ENCODE data around the gene FOXD4L6. TPM values are rescaled to one million over a fixed set of nuclear protein-coding genes. Genes with fewer than 3 reads are reported as not detected.
"Not testable (repeated sequence)": the region's sequence is repeated elsewhere in the genome, so short reads cannot be mapped to it uniquely, and the experiment has no call there.

FOXD4L6 gene
- polyA plus RNA-seq (2013), result not detected

- H3K4me1 ChIP-seq (ENCODE audit: control extremely low read depth in 1 of 4, control insufficient read depth in 4 of 4, insufficient read depth in 4 of 4, low read length in 3 of 4); H3K36me3 ChIP-seq (ENCODE audit: control insufficient read depth in 4 of 4, insufficient read depth in 4 of 4, low read length in 3 of 4); DNase-seq; CTCF ChIA-PET; POLR2A ChIA-PET; H3K9me3 ChIP-seq (ENCODE audit: control extremely low read depth in 1 of 5, control insufficient read depth in 4 of 5, insufficient read depth in 2 of 5, low read depth in 1 of 5, low read length in 4 of 5); H3K27me3 ChIP-seq (replicated peaks in 2 of 5; ENCODE audit: control insufficient read depth in 4 of 5, insufficient read depth in 5 of 5, low read length in 4 of 5); H3K27ac ChIP-seq (ENCODE audit: insufficient read depth in 1 of 2, low read depth in 1 of 2, low read length in 2 of 2, poor library complexity in 1 of 2, severe bottlenecking in 2 of 2); H3K4me3 ChIP-seq (ENCODE audit: control insufficient read depth in 1 of 7, extremely low read depth in 1 of 7, insufficient read depth in 4 of 7, low read depth in 2 of 7, low read length in 6 of 7): not testable (repeated sequence)
- no CpG with 5 or more reads among the region's 15 CpGs for WGBS (ENCODE audit: insufficient coverage)
These were observed at the start of gene FOXD4L6 for GRCh38 chr9:41128581-41128980. Gene FOXD4L6, minus strand, starts transcription at chr9:41128681. Its CDS starts 298 bp downstream, at chr9:41128383.

GRCh38 chr9:41174994-41175393 lies 46.5 kb upstream of the FOXD4L6 start:
- CTCF ChIA-PET; H3K4me3 ChIP-seq (ENCODE audit: control insufficient read depth in 1 of 7, extremely low read depth in 1 of 7, insufficient read depth in 4 of 7, low read depth in 2 of 7, low read length in 6 of 7); H3K4me1 ChIP-seq (ENCODE audit: control extremely low read depth in 1 of 4, control insufficient read depth in 4 of 4, insufficient read depth in 4 of 4, low read length in 3 of 4); H3K27me3 ChIP-seq (replicated peaks in 2 of 5; ENCODE audit: control insufficient read depth in 4 of 5, insufficient read depth in 5 of 5, low read length in 4 of 5); H3K36me3 ChIP-seq (ENCODE audit: control insufficient read depth in 4 of 4, insufficient read depth in 4 of 4, low read length in 3 of 4); DNase-seq; H3K9me3 ChIP-seq (ENCODE audit: control extremely low read depth in 1 of 5, control insufficient read depth in 4 of 5, insufficient read depth in 2 of 5, low read depth in 1 of 5, low read length in 4 of 5); POLR2A ChIA-PET; H3K27ac ChIP-seq (ENCODE audit: insufficient read depth in 1 of 2, low read depth in 1 of 2, low read length in 2 of 2, poor library complexity in 1 of 2, severe bottlenecking in 2 of 2): not testable (repeated sequence)
- no CpG with 5 or more reads among the region's 4 CpGs for WGBS (ENCODE audit: insufficient coverage)

GRCh38 chr9:41150116-41150515 lies 21.6 kb upstream of the FOXD4L6 start:
- WGBS (ENCODE audit: insufficient coverage), result no CpG with 5 or more reads among the region's 18 CpGs
- POLR2A ChIA-PET; H3K4me1 ChIP-seq (ENCODE audit: control extremely low read depth in 1 of 4, control insufficient read depth in 4 of 4, insufficient read depth in 4 of 4, low read length in 3 of 4); CTCF ChIA-PET; H3K27ac ChIP-seq (ENCODE audit: insufficient read depth in 1 of 2, low read depth in 1 of 2, low read length in 2 of 2, poor library complexity in 1 of 2, severe bottlenecking in 2 of 2); H3K36me3 ChIP-seq (ENCODE audit: control insufficient read depth in 4 of 4, insufficient read depth in 4 of 4, low read length in 3 of 4); H3K9me3 ChIP-seq (ENCODE audit: control extremely low read depth in 1 of 5, control insufficient read depth in 4 of 5, insufficient read depth in 2 of 5, low read depth in 1 of 5, low read length in 4 of 5); H3K4me3 ChIP-seq (ENCODE audit: control insufficient read depth in 1 of 7, extremely low read depth in 1 of 7, insufficient read depth in 4 of 7, low read depth in 2 of 7, low read length in 6 of 7); H3K27me3 ChIP-seq (replicated peaks in 2 of 5; ENCODE audit: control insufficient read depth in 4 of 5, insufficient read depth in 5 of 5, low read length in 4 of 5); DNase-seq: not testable (repeated sequence)

- CTCF ChIA-PET; H3K9me3 ChIP-seq (ENCODE audit: control extremely low read depth in 1 of 5, control insufficient read depth in 4 of 5, insufficient read depth in 2 of 5, low read depth in 1 of 5, low read length in 4 of 5): not testable (repeated sequence)
These were observed 13.4 kb upstream of the FOXD4L6 start for GRCh38 chr9:41141878-41142277.

GRCh38 chr9:41126746-41127446 lies 1.6 kb downstream of the FOXD4L6 start:
- POLR2A ChIA-PET; DNase-seq; H3K9me3 ChIP-seq (ENCODE audit: control extremely low read depth in 1 of 5, control insufficient read depth in 4 of 5, insufficient read depth in 2 of 5, low read depth in 1 of 5, low read length in 4 of 5); H3K27ac ChIP-seq (ENCODE audit: insufficient read depth in 1 of 2, low read depth in 1 of 2, low read length in 2 of 2, poor library complexity in 1 of 2, severe bottlenecking in 2 of 2); H3K36me3 ChIP-seq (ENCODE audit: control insufficient read depth in 4 of 4, insufficient read depth in 4 of 4, low read length in 3 of 4); H3K4me1 ChIP-seq (ENCODE audit: control extremely low read depth in 1 of 4, control insufficient read depth in 4 of 4, insufficient read depth in 4 of 4, low read length in 3 of 4); H3K4me3 ChIP-seq (ENCODE audit: control insufficient read depth in 1 of 7, extremely low read depth in 1 of 7, insufficient read depth in 4 of 7, low read depth in 2 of 7, low read length in 6 of 7); H3K27me3 ChIP-seq (replicated peaks in 2 of 5; ENCODE audit: control insufficient read depth in 4 of 5, insufficient read depth in 5 of 5, low read length in 4 of 5); CTCF ChIA-PET: not testable (repeated sequence)
- WGBS (ENCODE audit: insufficient coverage), result no CpG with 5 or more reads among the region's 45 CpGs

More at GRCh38 chr9:41141878-41142277, 13.4 kb upstream of the FOXD4L6 start:
- H3K27me3 ChIP-seq (replicated peaks in 2 of 5; ENCODE audit: control insufficient read depth in 4 of 5, insufficient read depth in 5 of 5, low read length in 4 of 5); H3K36me3 ChIP-seq (ENCODE audit: control insufficient read depth in 4 of 4, insufficient read depth in 4 of 4, low read length in 3 of 4); DNase-seq; H3K27ac ChIP-seq (ENCODE audit: insufficient read depth in 1 of 2, low read depth in 1 of 2, low read length in 2 of 2, poor library complexity in 1 of 2, severe bottlenecking in 2 of 2); POLR2A ChIA-PET; H3K4me1 ChIP-seq (ENCODE audit: control extremely low read depth in 1 of 4, control insufficient read depth in 4 of 4, insufficient read depth in 4 of 4, low read length in 3 of 4); H3K4me3 ChIP-seq (ENCODE audit: control insufficient read depth in 1 of 7, extremely low read depth in 1 of 7, insufficient read depth in 4 of 7, low read depth in 2 of 7, low read length in 6 of 7): not testable (repeated sequence)
- WGBS (ENCODE audit: insufficient coverage), result no CpG with 5 or more reads among the region's 2 CpGs

DNA sequence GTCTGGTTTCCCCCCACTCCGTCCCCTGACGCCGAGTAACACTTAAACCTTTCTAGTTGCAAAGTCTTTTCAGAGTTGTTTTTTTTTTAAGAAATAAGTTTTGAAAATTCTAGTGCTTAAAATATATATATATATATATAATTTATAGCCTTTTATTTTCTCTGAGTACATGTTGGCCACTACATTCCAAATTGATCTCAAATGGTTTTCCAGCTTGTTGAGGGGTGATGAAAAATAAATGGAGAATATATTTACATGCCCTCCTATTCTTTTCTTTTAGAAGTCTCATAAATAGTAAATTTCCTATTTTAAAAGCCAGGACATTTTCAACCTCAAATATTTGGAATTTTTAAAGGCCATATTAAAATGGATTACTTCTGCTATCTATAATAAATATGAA lies 2.5 kb downstream of the FOXD4L6 start:
- CTCF ChIA-PET; H3K27ac ChIP-seq (ENCODE audit: insufficient read depth in 1 of 2, low read depth in 1 of 2, low read length in 2 of 2, poor library complexity in 1 of 2, severe bottlenecking in 2 of 2); H3K36me3 ChIP-seq (ENCODE audit: control insufficient read depth in 4 of 4, insufficient read depth in 4 of 4, low read length in 3 of 4); H3K9me3 ChIP-seq (ENCODE audit: control extremely low read depth in 1 of 5, control insufficient read depth in 4 of 5, insufficient read depth in 2 of 5, low read depth in 1 of 5, low read length in 4 of 5); DNase-seq; POLR2A ChIA-PET; H3K27me3 ChIP-seq (replicated peaks in 2 of 5; ENCODE audit: control insufficient read depth in 4 of 5, insufficient read depth in 5 of 5, low read length in 4 of 5); H3K4me3 ChIP-seq (ENCODE audit: control insufficient read depth in 1 of 7, extremely low read depth in 1 of 7, insufficient read depth in 4 of 7, low read depth in 2 of 7, low read length in 6 of 7); H3K4me1 ChIP-seq (ENCODE audit: control extremely low read depth in 1 of 4, control insufficient read depth in 4 of 4, insufficient read depth in 4 of 4, low read length in 3 of 4): not testable (repeated sequence)
- WGBS (ENCODE audit: insufficient coverage), result no CpG with 5 or more reads among the region's 3 CpGs

GRCh38 chr9:41125109-41125658 lies 3.3 kb downstream of the FOXD4L6 start:
- H3K4me1 ChIP-seq (ENCODE audit: control extremely low read depth in 1 of 4, control insufficient read depth in 4 of 4, insufficient read depth in 4 of 4, low read length in 3 of 4); H3K9me3 ChIP-seq (ENCODE audit: control extremely low read depth in 1 of 5, control insufficient read depth in 4 of 5, insufficient read depth in 2 of 5, low read depth in 1 of 5, low read length in 4 of 5); H3K36me3 ChIP-seq (ENCODE audit: control insufficient read depth in 4 of 4, insufficient read depth in 4 of 4, low read length in 3 of 4); H3K4me3 ChIP-seq (ENCODE audit: control insufficient read depth in 1 of 7, extremely low read depth in 1 of 7, insufficient read depth in 4 of 7, low read depth in 2 of 7, low read length in 6 of 7); CTCF ChIA-PET; H3K27me3 ChIP-seq (replicated peaks in 2 of 5; ENCODE audit: control insufficient read depth in 4 of 5, insufficient read depth in 5 of 5, low read length in 4 of 5); H3K27ac ChIP-seq (ENCODE audit: insufficient read depth in 1 of 2, low read depth in 1 of 2, low read length in 2 of 2, poor library complexity in 1 of 2, severe bottlenecking in 2 of 2); POLR2A ChIA-PET; DNase-seq: not testable (repeated sequence)
- WGBS (ENCODE audit: insufficient coverage), result no CpG with 5 or more reads among the region's 21 CpGs
